Endothelial cell of umbilical vein (primary cell): Measurements from ENCODE around the gene FLNB. TPM values are rescaled to one million over a fixed set of nuclear protein-coding genes. Genes with fewer than 3 reads are reported as not detected.

Source experiments
- BruUV-seq: library from RNA; stranded (reverse); fragments of 400-500 nt; replicated peaks from 2 replicates; lab custom pipeline; 2021; lab: Mats Ljungman, UMichigan
- CTCF ChIA-PET: fragments of 300-600, 350-600 bp; sonication (Branson Sonifier 250); formaldehyde crosslinking; loops from one replicate; lab custom pipeline; 2021; ENCODE audit warnings: antibody characterized with exemption, inconsistent platforms; lab: Charles Lee
- POLR2A ChIA-PET: fragments of 300-600, 350-600 bp; sonication (Branson Sonifier 250); formaldehyde crosslinking; loops from one replicate; lab custom pipeline; 2021; ENCODE audit warnings: antibody characterized with exemption, inconsistent platforms; lab: Charles Lee
- DNase-seq: peaks from one replicate; pipeline ENCODE4 v3.0.0-alpha.2; 2011; ENCODE audit warnings: low read depth, low spot score
- FAIRE-seq: peaks from 2 replicates; lab custom pipeline; 2011; peaks lifted over from hg19 to GRCh38; lab: Jason Lieb, UNC
- H2AFZ ChIP-seq: 2 replicates; pipeline ENCODE4 v1.6.0; 2012; ENCODE audit warnings: low read depth, low read length, control low read depth, inconsistent platforms
- H3K27ac ChIP-seq: 2 replicates; pipeline ENCODE4 v1.5.1; 2011; ENCODE audit warnings: low read depth, mild to moderate bottlenecking, control low read depth, low read length, moderate library complexity; ENCODE audit not compliant: insufficient read depth
- H3K27me3 ChIP-seq, 2 experiments: 2 replicates each; pipeline versions ENCODE4 v1.6.0 to v1.6.1; 2011; ENCODE audit warnings: low read length in 2 of 2, mixed read lengths in 1 of 2; ENCODE audit not compliant: control insufficient read depth in 2 of 2, insufficient read depth in 2 of 2
- H3K36me3 ChIP-seq, 2 experiments: 2 replicates in 1 of 2; 3 replicates in 1 of 2; pipeline ENCODE4 v1.5.1; 2011; ENCODE audit warnings: low read length in 2 of 2, mild to moderate bottlenecking in 1 of 2, moderate library complexity in 1 of 2; ENCODE audit not compliant: control insufficient read depth in 2 of 2, insufficient read depth in 2 of 2; ENCODE audit errors: extremely low read depth in 1 of 2
- H3K4me1 ChIP-seq: 3 replicates; pipeline ENCODE4 v1.5.1; 2011; ENCODE audit warnings: mild to moderate bottlenecking, low read length; ENCODE audit not compliant: control insufficient read depth, insufficient read depth; ENCODE audit errors: extremely low read depth
- H3K4me2 ChIP-seq: 2 replicates; pipeline ENCODE4 v1.6.1; 2011; ENCODE audit warnings: low read length, control low read depth, mixed read lengths; ENCODE audit not compliant: insufficient read depth
- H3K4me3 ChIP-seq, 3 experiments: fragments of 200-600 bp in 1 of 3; sonication (generic), shearing (Covaris generic) in 1 of 3; replicated peaks in 1 of 3; 2 replicates each; pipeline ENCODE4 v1.5.1; 2011 to 2016; ENCODE audit warnings: control low read depth in 3 of 3, low read length in 3 of 3, mild to moderate bottlenecking in 2 of 3, inconsistent platforms in 1 of 3, low read depth in 1 of 3, moderate library complexity in 1 of 3; ENCODE audit not compliant: insufficient read depth in 1 of 3
- H3K79me2 ChIP-seq: 2 replicates; pipeline ENCODE4 v1.6.0; 2012; ENCODE audit warnings: low read length, inconsistent platforms; ENCODE audit not compliant: control insufficient read depth, insufficient read depth
- H3K9ac ChIP-seq: replicated peaks from 2 replicates; pipeline ENCODE3; 2011; ENCODE audit warnings: low read length, control low read depth; ENCODE audit not compliant: insufficient read depth; ENCODE audit errors: extremely low read depth
- H3K9me1 ChIP-seq: replicated peaks from 3 replicates; pipeline ENCODE4 v1.6.0; 2011; ENCODE audit warnings: mild to moderate bottlenecking, low read length; ENCODE audit not compliant: control insufficient read depth, insufficient read depth; ENCODE audit errors: extremely low read depth
- H3K9me3 ChIP-seq: replicated peaks from 2 replicates; pipeline ENCODE4 v1.5.1; 2012; ENCODE audit warnings: low read length, inconsistent platforms; ENCODE audit not compliant: control insufficient read depth, insufficient read depth
- H4K20me1 ChIP-seq: replicated peaks from 2 replicates; pipeline ENCODE3; 2011; ENCODE audit warnings: mild to moderate bottlenecking, low read length; ENCODE audit not compliant: control insufficient read depth, insufficient read depth; ENCODE audit errors: extremely low read depth
- EZH2 ChIP-seq: IDR thresholded peaks from 2 replicates; pipeline ENCODE4 v1.6.1; 2012; ENCODE audit warnings: borderline replicate concordance, low read depth, mild to moderate bottlenecking, moderate library complexity, low read length, inconsistent platforms; ENCODE audit not compliant: severe bottlenecking
- FOS ChIP-seq: IDR thresholded peaks from 2 replicates; pipeline ENCODE4 v1.6.1; 2011; ENCODE audit warnings: mild to moderate bottlenecking, low read length, moderate library complexity, borderline replicate concordance; ENCODE audit not compliant: insufficient read depth
- GATA2 ChIP-seq: IDR thresholded peaks from 2 replicates; pipeline ENCODE4 v1.7.0; 2011; ENCODE audit warnings: low read depth, mild to moderate bottlenecking, moderate library complexity, mixed read lengths, low read length; ENCODE audit not compliant: insufficient read length, insufficient read depth
- JUN ChIP-seq: IDR thresholded peaks from 2 replicates; pipeline ENCODE4 v1.6.1; 2011; ENCODE audit warnings: borderline replicate concordance, low read depth; ENCODE audit not compliant: insufficient read length, insufficient read depth
- POLR2A ChIP-seq: IDR thresholded peaks from 2 replicates; pipeline ENCODE4 v1.6.1; 2012; ENCODE audit warnings: low read depth, mild to moderate bottlenecking, control low read depth, low read length
- POLR2AphosphoS5 ChIP-seq: IDR thresholded peaks from 2 replicates; pipeline ENCODE4 v1.6.1; 2012; ENCODE audit warnings: low read depth, mild to moderate bottlenecking, control low read depth, low read length, moderate library complexity; ENCODE audit not compliant: insufficient read depth
- dilution Hi-C: fragments of 300-500 bp; cut with MboI; formaldehyde crosslinking; loops from one replicate; pipeline ENCODE4 v1.15.0; 2019; ENCODE audit warnings: low sequenced_read_pairs; ENCODE audit not compliant: extremely low pct_ligation_motif_present
- intact Hi-C: fragments of 100-400 bp; cut with micrococcal nuclease; formaldehyde crosslinking; loops from one replicate; pipeline ENCODE4 v1.10.0; 2022
- polyA plus RNA-seq, 4 experiments: library from polyadenylated mRNA; depleted of rRNA in 3 of 4; stranded (reverse) in 3 of 4; unstranded in 1 of 4; fragments of >200 nt; gene quantifications; 2 replicates each; pipeline versions ENCODE4 v1.2.1 to v1.2.3, GENCODE V29; 2011 to 2012; ENCODE audit warnings: missing spikeins in 1 of 4
- total RNA-seq: library from RNA; stranded (reverse); gene quantifications from 2 replicates; pipeline ENCODE4 v1.2.3, GENCODE V29; 2021
- TF ChIP-seq, protein P1 (sequence below), 2 donors: IDR thresholded peaks; 1 replicate in 1 of 2; 2 replicates in 1 of 2; pipeline ENCODE4 v1.5.1; 2011; ENCODE audit warnings: low read length in 2 of 2, mild to moderate bottlenecking in 2 of 2, moderate library complexity in 2 of 2, control low read depth in 1 of 2, inconsistent platforms in 1 of 2, low read depth in 1 of 2; ENCODE audit not compliant: insufficient read depth in 1 of 2; ENCODE audit errors: extremely low read depth in 1 of 2

Gene FLNB
- total and polyA plus RNA-seq, 2 donors (not counting 3 experiments of a cell fraction or from before 2014, with no cell fraction given), result 479 to 670 TPM

DNA sequence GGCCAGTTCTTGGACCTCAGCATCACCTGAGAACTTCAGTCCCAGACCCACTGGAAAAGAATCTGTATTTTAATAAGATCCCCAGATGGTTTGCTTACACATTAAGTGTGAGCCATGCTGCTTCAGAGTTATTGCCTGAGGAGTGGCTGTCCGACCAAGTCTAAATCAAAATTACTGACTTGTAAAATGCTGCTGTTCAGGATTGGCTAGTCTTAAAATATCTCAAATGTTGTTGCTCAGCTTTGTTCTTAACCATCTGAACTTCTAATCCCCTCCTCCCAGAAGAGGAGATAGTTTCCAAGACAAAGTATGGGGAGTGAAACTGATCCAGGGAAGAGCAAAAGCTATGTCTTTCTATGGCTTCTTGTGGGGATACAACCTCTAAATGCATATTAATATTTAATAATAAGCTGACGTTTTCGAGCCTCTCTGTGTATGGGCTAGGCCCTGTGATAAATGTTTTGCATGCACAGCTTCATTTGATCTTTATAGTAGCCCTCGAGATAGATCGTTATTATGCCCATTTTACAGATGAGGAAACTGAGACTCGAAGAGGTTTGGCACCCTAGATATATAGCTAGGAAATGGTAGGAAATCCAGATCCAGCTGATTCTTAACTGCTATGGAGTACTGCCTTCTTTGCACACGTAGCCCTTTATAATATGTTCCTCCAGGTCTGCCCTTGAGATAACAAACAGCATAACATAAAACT lies 150.4 kb downstream of the FLNB start:
- Histone ChIP-seq H3K36me3 (peaks cover 61 to 69% of the 10 kb centered on the region in 2 experiments), H3K27me3 (no peaks in the 10 kb centered on the region), H2AFZ (no peak overlapping the region), H3K79me2 (peaks cover 6% of the 10 kb centered on the region), H3K9me1 (no peaks in the 10 kb centered on the region), H3K9ac (no peak overlapping the region), H3K4me2 (no peak overlapping the region), H3K4me1 (peaks cover 32% of the 10 kb centered on the region), H4K20me1 (no peaks in the 10 kb centered on the region), H3K27ac (no peak overlapping the region), H3K9me3 (no peaks in the 10 kb centered on the region), H3K4me3 (no peak overlapping the region)
- FAIRE-seq (no peak), DNase-seq (no peak)
- dilution Hi-C loops (loop anchor here (10.0 kb wide), 1 partner anchor 64 kb away; no protein-coding TSS in a partner anchor), intact Hi-C loops (no loop called here)
- no TSS peak for BruUV-seq
- ChIA-PET CTCF (interaction anchor here (1.5 kb wide), 1 partner anchor 9 kb away, joined by 5 read pairs; no protein-coding TSS in a partner anchor), POLR2A (no interaction called here)
- no peak for TF ChIP-seq FOS
- TF ChIP-seq POLR2A, result no peak
- TF ChIP-seq JUN, result no peak
- TF ChIP-seq GATA2, result no peak
- TF ChIP-seq, protein P1, sequence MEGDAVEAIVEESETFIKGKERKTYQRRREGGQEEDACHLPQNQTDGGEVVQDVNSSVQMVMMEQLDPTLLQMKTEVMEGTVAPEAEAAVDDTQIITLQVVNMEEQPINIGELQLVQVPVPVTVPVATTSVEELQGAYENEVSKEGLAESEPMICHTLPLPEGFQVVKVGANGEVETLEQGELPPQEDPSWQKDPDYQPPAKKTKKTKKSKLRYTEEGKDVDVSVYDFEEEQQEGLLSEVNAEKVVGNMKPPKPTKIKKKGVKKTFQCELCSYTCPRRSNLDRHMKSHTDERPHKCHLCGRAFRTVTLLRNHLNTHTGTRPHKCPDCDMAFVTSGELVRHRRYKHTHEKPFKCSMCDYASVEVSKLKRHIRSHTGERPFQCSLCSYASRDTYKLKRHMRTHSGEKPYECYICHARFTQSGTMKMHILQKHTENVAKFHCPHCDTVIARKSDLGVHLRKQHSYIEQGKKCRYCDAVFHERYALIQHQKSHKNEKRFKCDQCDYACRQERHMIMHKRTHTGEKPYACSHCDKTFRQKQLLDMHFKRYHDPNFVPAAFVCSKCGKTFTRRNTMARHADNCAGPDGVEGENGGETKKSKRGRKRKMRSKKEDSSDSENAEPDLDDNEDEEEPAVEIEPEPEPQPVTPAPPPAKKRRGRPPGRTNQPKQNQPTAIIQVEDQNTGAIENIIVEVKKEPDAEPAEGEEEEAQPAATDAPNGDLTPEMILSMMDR (IDR thresholded peaks at IDR 0.05; ENCODE audit: extremely low read depth in 1 of 2, insufficient read depth in 1 of 2, low read depth in 1 of 2, low read length in 2 of 2), result no peak
- TF ChIP-seq EZH2, result no peak
- no peak for TF ChIP-seq POLR2AphosphoS5
